HG03139 (cell line): ENCODE data around the gene PCK1.

Experiments
- ATAC-seq: cut with Tn5 transposase; IDR thresholded peaks from one replicate; pipeline ENCODE4 v1.9.1; 2021; ENCODE audit not compliant: unreplicated experiment

PCK1 gene

GRCh38 chr20:57559658-57560553 is 1.0 kb upstream of the PCK1 start:
- no peak for ATAC-seq

GRCh38 chr20:57561356-57562279 is 708 bp downstream of the PCK1 start:
- no peak for ATAC-seq

GRCh38 chr20:57562541-57563465 is 1.9 kb downstream of the PCK1 start:
- ATAC-seq: no peak

DNA sequence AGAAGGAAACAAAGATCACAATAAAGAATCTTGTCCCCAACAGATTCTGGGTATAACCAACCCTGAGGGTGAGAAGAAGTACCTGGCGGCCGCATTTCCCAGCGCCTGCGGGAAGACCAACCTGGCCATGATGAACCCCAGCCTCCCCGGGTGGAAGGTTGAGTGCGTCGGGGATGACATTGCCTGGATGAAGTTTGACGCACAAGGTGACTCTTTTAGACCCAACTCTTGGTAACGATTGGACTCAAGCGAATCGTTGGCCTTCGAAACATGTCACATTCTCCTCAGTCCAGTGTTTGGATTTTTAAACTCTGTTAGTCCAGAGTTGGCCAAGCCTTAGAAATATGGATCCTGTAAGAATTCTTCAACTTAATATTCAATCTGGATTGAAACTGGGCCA is 2.6 kb downstream of the PCK1 start:
- no peak for ATAC-seq

- ATAC-seq: no peak
Measured at GRCh38 chr20:57564180-57564802, 3.4 kb downstream of the PCK1 start.

- no peak for ATAC-seq
Measured at GRCh38 chr20:57564951-57565642, 4.2 kb downstream of the PCK1 start.

DNA sequence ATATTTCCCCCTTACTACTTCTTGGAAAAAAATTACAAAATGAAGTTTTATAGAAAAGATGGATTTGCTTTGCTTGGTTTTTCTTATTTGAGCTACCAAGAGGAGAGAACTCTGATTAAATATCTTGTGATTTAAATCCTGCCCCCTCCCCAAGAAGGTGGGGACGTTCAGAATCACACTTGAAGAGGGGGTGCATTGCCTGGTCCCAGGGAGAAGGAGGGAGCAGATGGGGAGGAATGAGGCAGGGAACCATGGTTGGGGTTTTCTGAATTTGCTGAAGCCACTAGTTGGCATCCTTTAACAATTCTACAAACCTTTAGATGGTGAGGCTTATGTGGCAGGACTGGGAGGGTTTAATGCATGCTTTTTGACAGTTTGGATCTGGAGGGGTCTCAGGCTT is 5.5 kb downstream of the PCK1 start:
- ATAC-seq: no peak

DNA sequence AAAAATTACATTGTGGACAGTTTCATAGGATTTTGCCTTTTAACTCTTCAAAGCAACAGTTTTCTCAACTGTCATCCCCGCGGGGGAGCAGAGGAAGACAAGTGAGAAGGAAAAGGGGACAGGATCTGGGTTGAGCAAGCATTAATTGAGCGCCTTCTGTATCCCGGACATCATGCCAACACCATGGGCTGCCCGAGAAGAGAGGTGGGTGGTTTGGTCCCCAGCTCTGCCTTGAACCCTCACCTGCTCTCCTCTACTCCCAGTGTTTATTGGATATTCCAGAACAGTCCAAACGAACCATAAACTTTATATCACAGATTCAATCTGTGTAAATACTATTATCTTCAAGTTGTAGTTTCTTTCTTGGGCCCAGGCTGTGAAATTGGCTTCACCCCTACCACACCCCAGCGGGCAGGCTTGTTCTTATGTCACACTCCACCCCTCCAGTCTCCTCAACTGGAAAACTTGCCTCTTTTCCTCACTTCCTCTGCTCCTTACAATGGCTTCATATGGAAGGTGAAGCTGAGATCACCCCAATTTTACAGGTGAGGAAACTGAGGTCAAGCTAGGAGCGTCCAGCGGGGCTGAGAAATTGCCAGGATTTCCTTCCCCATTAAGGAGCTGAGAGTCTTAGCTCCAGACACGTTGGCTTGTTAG is 6.0 kb downstream of the PCK1 start:
- ATAC-seq: no peak

DNA sequence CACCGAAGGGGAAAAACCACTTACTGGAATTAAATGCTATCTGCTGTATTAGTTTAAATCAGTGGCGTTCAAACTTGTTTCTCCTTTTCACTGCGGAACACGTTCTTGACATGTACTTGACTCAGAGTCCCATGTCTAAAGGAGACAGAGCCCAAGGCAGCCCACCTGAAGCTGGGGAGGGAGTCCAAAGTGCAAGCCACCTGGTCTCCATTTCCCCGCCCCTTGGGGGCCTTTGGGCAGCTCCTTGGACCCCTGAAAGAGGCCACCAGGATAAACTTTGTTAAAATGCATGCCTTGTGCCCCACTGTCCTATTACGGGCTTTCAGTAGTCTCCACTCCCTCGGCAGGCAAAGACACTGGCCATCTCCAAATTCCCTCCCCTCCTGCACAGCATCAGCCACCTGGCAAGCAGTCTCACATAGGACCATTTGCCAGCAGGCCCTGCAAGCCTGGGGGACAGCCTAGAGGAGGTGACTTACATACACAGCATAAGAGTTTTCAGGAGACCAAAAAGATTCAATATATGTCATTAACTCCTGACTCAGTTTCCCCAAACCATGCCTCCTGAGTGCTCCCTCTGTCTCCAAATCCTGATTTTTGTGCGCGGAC is 6.7 kb downstream of the PCK1 start:
- ATAC-seq: no peak

DNA sequence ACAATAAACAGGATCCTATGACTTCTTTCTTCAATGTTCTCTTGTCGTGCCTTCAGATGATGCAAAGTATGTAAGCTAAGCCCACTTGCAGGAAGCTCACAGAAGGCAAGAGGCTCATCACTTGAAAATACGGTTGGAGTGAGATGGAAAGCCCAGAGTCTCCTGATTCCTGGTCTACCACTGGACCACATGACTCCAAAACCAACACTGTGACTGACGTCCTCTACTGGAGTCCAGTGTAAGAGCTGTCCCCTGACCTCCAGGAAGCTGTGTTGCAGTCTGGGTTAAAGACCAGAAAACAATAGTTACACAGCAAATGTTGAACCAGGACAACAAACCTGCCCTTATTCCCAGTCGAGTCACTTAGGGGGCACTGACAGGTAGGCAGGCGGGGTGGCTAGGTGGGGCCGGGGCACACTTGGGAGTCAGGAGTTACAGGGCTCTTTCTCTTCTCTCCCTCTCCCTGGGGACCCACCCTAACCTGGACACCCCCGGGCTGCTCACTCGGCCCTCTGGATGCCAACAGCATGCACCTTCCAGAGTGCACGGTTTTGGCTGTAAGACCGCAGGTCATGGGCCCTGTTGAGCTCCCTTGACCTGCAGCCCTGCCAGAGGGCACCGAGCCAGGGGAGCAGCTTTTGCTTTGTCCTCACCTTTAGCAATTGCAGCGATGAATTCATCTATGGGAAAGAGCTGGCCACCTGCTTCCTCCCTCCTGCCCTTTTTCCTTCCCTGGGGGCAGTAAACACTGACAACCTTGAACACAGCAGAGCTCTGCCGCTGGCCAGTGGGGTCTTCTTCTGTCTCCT is 7.4 kb downstream of the PCK1 start:
- ATAC-seq: no peak

- no peak for ATAC-seq
Measured at GRCh38 chr20:57568960-57569359, 8.1 kb downstream of the PCK1 start.

DNA sequence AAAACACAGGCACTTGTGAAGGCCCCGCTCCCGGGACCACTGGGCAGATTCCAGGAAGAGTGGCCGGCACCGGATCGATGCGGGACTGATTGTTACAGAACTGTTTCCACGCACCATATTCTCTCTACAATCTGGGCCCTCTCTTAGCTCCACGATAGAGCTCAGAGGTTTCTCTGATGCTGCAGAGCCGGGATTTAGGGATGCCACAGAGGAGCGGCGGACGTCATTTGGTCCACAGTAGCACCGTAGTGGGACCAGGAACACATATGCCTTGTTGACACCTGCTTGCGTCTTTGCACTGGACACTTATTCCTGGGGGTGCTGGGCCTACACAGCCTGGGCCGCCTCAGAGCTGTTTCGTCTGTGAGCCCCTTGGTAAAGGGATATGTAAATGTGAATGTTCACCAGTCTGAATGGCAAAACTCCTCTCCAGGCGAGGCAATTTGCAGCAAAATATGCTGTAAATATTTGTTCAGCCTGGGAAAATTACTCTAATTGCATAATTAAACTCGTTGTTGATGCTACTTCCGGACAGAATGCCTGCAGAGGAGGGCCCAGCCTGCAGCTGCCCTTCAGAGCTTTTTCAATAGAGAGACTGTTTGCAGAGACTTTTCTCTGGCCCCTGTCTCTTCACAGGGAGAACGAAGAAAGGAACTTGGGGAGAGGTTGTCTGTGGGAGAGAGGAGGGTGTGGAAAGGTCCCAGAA is 9.4 kb downstream of the PCK1 start:
- ATAC-seq: no peak

GRCh38 chr20:57570920-57571319 is 10.0 kb downstream of the PCK1 start:
- no peak for ATAC-seq

GRCh38 chr20:57571782-57572416 is 11.0 kb downstream of the PCK1 start:
- no peak for ATAC-seq

DNA sequence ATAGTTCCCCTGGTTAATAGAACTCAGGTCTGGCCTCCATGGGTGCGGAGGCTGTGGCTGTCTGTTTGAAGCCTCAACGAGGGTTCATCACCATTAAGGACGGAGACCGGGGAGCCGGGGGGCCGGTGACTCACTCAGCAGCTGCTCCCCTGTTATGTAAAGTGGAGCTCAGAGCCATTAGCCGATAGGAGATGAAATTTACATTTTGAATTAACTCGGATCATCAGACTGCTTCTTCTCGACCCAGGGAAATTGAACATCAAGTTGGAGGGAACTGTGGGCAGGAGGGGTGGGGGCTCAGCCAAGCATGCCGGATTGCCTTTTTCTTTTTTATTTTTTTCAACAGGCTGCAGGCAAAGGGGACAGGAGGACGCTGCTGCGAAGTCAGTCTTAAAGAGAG is 12.3 kb downstream of the PCK1 start:
- ATAC-seq: no peak

- no peak for ATAC-seq
Measured at GRCh38 chr20:57573894-57574293, 13.0 kb downstream of the PCK1 start.

GRCh38 chr20:57574954-57575353 is 14.0 kb downstream of the PCK1 start:
- no peak for ATAC-seq
